ENCODE measurements around the gene CFAP97. TPM values are rescaled to one million over a fixed set of nuclear protein-coding genes. Genes with fewer than 3 reads are reported as not detected.
"Not testable (repeated sequence)": the region's sequence is repeated elsewhere in the genome, so short reads cannot be mapped to it uniquely, and the experiment has no call there.

Gene CFAP97
- polyA plus RNA-seq, 1 donor from 2014 or later = 29.8 TPM

- no peaks in the 10 kb centered on the region for H3K36me3 ChIP-seq (ENCODE audit: insufficient read depth, low read length)
- TF ChIP-seq EZH2 (IDR thresholded peaks at IDR 0.05; ENCODE audit: borderline replicate concordance, insufficient read depth, low read length, poor library complexity, severe bottlenecking) (no peak), EP300 (conservative IDR thresholded peaks at IDR 0.05; ENCODE audit: poor library complexity, severe bottlenecking) (no peak), RAD21 (conservative IDR thresholded peaks at IDR 0.05) (no peak), REST (IDR thresholded peaks at IDR 0.05; ENCODE audit: borderline replicate concordance) (no peak), TAF1 (IDR thresholded peaks at IDR 0.05; ENCODE audit: low read depth) (no peak), MXI1 (conservative IDR thresholded peaks at IDR 0.05; ENCODE audit: poor library complexity, severe bottlenecking) (no peak), POLR2AphosphoS5 (IDR thresholded peaks at IDR 0.05) (no peak), SMC3 (conservative IDR thresholded peaks at IDR 0.05; ENCODE audit: poor library complexity) (no peak), CTCF (IDR thresholded peaks at IDR 0.05; ENCODE audit: poor library complexity, severe bottlenecking) (no peak)
- no peak overlapping the region for H2AFZ ChIP-seq (ENCODE audit: low read depth, low read length)
- no peaks in the 10 kb centered on the region for H4K20me1 ChIP-seq (ENCODE audit: insufficient read depth)
- H3F3A ChIP-seq (ENCODE audit: insufficient read depth, low read length, poor library complexity, severe bottlenecking) = no peaks in the 10 kb centered on the region
- H3K9me2 ChIP-seq (ENCODE audit: insufficient read depth, low read length) = no peaks in the 10 kb centered on the region
- H3K79me2 ChIP-seq (replicated peaks; ENCODE audit: insufficient read depth, low read length) = no peaks in the 10 kb centered on the region
- H3K27me3 ChIP-seq (ENCODE audit: insufficient read depth, low read depth, low read length) = peaks cover 2% of the 10 kb centered on the region
- H3K4me3 ChIP-seq (ENCODE audit: low read length) = no peak overlapping the region
- H3K4me2 ChIP-seq (ENCODE audit: low read length) = no peak overlapping the region
- no peak overlapping the region for H3K27ac ChIP-seq (ENCODE audit: low read length)
- no peak overlapping the region for H3K9ac ChIP-seq (ENCODE audit: low read length)
- no peaks in the 10 kb centered on the region for H3K9me3 ChIP-seq (ENCODE audit: low read length)
Observed at GRCh38 chr4:185120631-185120946, 83.2 kb downstream of the CFAP97 start.

GRCh38 chr4:185119927-185120630 lies 83.7 kb downstream of the CFAP97 start:
- H3K36me3 ChIP-seq (ENCODE audit: insufficient read depth, low read length) = no peaks in the 10 kb centered on the region
- H3K9me2 ChIP-seq (ENCODE audit: insufficient read depth, low read length) = no peaks in the 10 kb centered on the region
- H3K27me3 ChIP-seq (ENCODE audit: insufficient read depth, low read depth, low read length) = peaks cover 2% of the 10 kb centered on the region
- no peak overlapping the region for H3K27ac ChIP-seq (ENCODE audit: low read length)
- H4K20me1 ChIP-seq (ENCODE audit: insufficient read depth) = no peaks in the 10 kb centered on the region
- no peak overlapping the region for H3K4me3 ChIP-seq (ENCODE audit: low read length)
- no peaks in the 10 kb centered on the region for H3F3A ChIP-seq (ENCODE audit: insufficient read depth, low read length, poor library complexity, severe bottlenecking)
- TF ChIP-seq RAD21 (conservative IDR thresholded peaks at IDR 0.05) = no peak
- TF ChIP-seq TAF1 (IDR thresholded peaks at IDR 0.05; ENCODE audit: low read depth) = no peak
- no peak for TF ChIP-seq EZH2 (IDR thresholded peaks at IDR 0.05; ENCODE audit: borderline replicate concordance, insufficient read depth, low read length, poor library complexity, severe bottlenecking)
- no peak for TF ChIP-seq SMC3 (conservative IDR thresholded peaks at IDR 0.05; ENCODE audit: poor library complexity)
- no peak for TF ChIP-seq POLR2AphosphoS5 (IDR thresholded peaks at IDR 0.05)
- no peak for TF ChIP-seq CTCF (IDR thresholded peaks at IDR 0.05; ENCODE audit: poor library complexity, severe bottlenecking)
- TF ChIP-seq EP300 (conservative IDR thresholded peaks at IDR 0.05; ENCODE audit: poor library complexity, severe bottlenecking) = no peak
- TF ChIP-seq MXI1 (conservative IDR thresholded peaks at IDR 0.05; ENCODE audit: poor library complexity, severe bottlenecking) = no peak
- H2AFZ ChIP-seq (ENCODE audit: low read depth, low read length) = no peak overlapping the region
- H3K9me3 ChIP-seq (ENCODE audit: low read length) = no peaks in the 10 kb centered on the region
- no peak overlapping the region for H3K9ac ChIP-seq (ENCODE audit: low read length)
- no peaks in the 10 kb centered on the region for H3K79me2 ChIP-seq (replicated peaks; ENCODE audit: insufficient read depth, low read length)
- no peak overlapping the region for H3K4me2 ChIP-seq (ENCODE audit: low read length)

- not testable (repeated sequence) for H3K9me2 ChIP-seq (ENCODE audit: insufficient read depth, low read length); H3K9me3 ChIP-seq (ENCODE audit: low read length); H3K36me3 ChIP-seq (ENCODE audit: insufficient read depth, low read length); H3K4me3 ChIP-seq (ENCODE audit: low read length); H3K79me2 ChIP-seq (replicated peaks; ENCODE audit: insufficient read depth, low read length); H3K27ac ChIP-seq (ENCODE audit: low read length); H3K9ac ChIP-seq (ENCODE audit: low read length); H2AFZ ChIP-seq (ENCODE audit: low read depth, low read length); H3K4me2 ChIP-seq (ENCODE audit: low read length); H3K27me3 ChIP-seq (ENCODE audit: insufficient read depth, low read depth, low read length); H3F3A ChIP-seq (ENCODE audit: insufficient read depth, low read length, poor library complexity, severe bottlenecking); H4K20me1 ChIP-seq (ENCODE audit: insufficient read depth)
Observed at GRCh38 chr4:185119467-185119866, 84.3 kb downstream of the CFAP97 start.
